Measurements from ENCODE around the gene NUP133.

The NUP133 gene

DNA sequence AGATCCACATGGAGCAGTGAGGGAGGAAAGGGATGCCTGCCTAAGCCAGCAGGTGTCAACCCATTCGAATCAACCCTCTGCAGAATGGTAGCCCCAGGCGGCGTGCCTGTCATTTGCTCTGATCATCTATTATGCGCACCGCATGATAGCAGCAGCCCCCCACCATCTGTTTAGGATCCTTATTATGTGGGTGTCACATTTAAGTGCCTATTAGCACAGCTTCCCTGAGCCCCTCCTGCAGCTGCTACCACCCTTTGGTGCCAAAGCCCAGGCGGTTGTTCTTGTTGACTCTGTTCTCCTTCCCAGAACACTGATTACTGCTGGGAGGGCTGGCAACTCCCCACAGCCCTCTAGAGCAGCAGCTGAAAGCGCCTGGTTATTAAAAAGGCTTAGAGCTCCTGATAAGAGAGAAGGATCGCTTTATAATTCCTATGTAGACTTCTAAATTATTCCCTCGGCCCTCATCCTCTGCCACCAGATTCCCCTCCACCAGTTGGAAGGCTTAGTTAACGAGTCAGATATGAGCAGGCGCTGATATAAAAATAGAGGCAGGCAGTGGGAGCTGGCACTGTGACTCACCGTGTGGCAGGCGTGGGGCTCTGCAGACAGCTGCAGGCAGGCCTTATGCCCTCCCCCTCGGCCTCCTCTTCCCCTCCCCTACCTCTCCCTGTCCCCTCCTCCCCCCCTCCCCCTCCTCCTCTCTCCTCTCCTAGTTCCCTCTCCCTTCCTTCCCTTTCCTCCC is 97.3 kb downstream of the NUP133 start:
- Histone ChIP-seq H3K27ac (ENCODE audit: low read length, poor library complexity, severe bottlenecking) (no peak overlapping the region), H2BK5ac (ENCODE audit: low read depth, low read length, poor library complexity, severe bottlenecking) (no peak overlapping the region)

DNA sequence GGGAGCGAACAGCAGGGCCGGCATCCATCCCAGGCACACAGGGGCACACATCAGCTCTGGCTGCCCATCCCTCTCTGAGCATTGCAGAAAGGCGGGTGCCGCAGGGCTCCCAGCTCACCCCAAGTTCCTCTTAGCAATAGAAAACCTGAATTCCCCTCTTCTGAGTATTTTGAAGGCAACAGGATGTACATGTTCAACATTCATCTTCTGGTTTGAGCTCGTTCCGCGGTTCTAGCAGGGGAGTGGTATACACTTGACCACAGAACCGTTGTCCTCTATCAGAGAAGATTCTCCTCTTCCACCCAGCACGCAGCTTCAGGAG is 97.8 kb downstream of the NUP133 start:
- Histone ChIP-seq H2BK120ac (ENCODE audit: low read depth, low read length) (no peak overlapping the region), H2BK15ac (ENCODE audit: low read depth, poor library complexity, severe bottlenecking) (no peak overlapping the region), H3K14ac (ENCODE audit: low read length in 2 of 2) (no peak overlapping the region), H3K36me3 (ENCODE audit: control insufficient read depth in 1 of 2, insufficient read depth in 2 of 2, low read depth in 1 of 2, low read length in 2 of 2) (no peaks in the 10 kb centered on the region), H2BK5ac (ENCODE audit: low read depth, low read length, poor library complexity, severe bottlenecking) (no peak overlapping the region), H3K27ac (ENCODE audit: low read length, poor library complexity, severe bottlenecking) (no peak overlapping the region), H2BK12ac (ENCODE audit: low read length in 2 of 2) (no peak overlapping the region), H3K9me3 (ENCODE audit: control insufficient read depth, low read length) (no peaks in the 10 kb centered on the region), H2AFZ (ENCODE audit: low read depth, low read length) (no peak overlapping the region), H3K79me1 (replicated peaks; ENCODE audit: low read length, poor library complexity, severe bottlenecking) (no peaks in the 10 kb centered on the region), H4K8ac (ENCODE audit: low read length) (no peak overlapping the region), H2AK5ac (ENCODE audit: low read length, severe bottlenecking) (no peak overlapping the region), H3K4me1 (ENCODE audit: control insufficient read depth, insufficient read depth, low read depth, low read length) (peaks cover 22% of the 10 kb centered on the region), H3K23ac (ENCODE audit: low read length in 2 of 2) (no peak overlapping the region), H3K4me2 (ENCODE audit: low read length, poor library complexity, severe bottlenecking) (no peak overlapping the region), H3K9ac (ENCODE audit: low read length) (no peak overlapping the region), H4K91ac (ENCODE audit: low read length) (no peak overlapping the region), H3K4ac (ENCODE audit: low read depth in 1 of 2, low read length in 2 of 2) (no peak overlapping the region), H3K18ac (ENCODE audit: low read depth in 1 of 2, low read length in 2 of 2) (no peak overlapping the region), H3K27me3 (ENCODE audit: control insufficient read depth in 1 of 2, insufficient read depth in 1 of 2, low read length in 2 of 2) (peaks cover 44 to 64% of the 10 kb centered on the region in 2 experiments), H3K4me3 (ENCODE audit: insufficient read depth in 1 of 2, low read depth in 1 of 2, low read length in 2 of 2) (no peak overlapping the region)
- DNase-seq: no peak
- WGBS: 75% methylated on average over 7 of the region's 9 CpGs

More for the DNA sequence above, 97.3 kb downstream of the NUP133 start:
- Histone ChIP-seq H3K14ac (ENCODE audit: low read length in 2 of 2) (peak overlapping the region in 1 of 2 experiments; percentile 18), H2BK120ac (ENCODE audit: low read depth, low read length) (no peak overlapping the region), H3K79me1 (replicated peaks; ENCODE audit: low read length, poor library complexity, severe bottlenecking) (no peaks in the 10 kb centered on the region), H3K9ac (ENCODE audit: low read length) (no peak overlapping the region), H3K36me3 (ENCODE audit: control insufficient read depth in 1 of 2, insufficient read depth in 2 of 2, low read depth in 1 of 2, low read length in 2 of 2) (no peaks in the 10 kb centered on the region), H4K8ac (ENCODE audit: low read length) (no peak overlapping the region), H2BK12ac (ENCODE audit: low read length in 2 of 2) (no peak overlapping the region), H3K4me2 (ENCODE audit: low read length, poor library complexity, severe bottlenecking) (no peak overlapping the region), H2AK5ac (ENCODE audit: low read length, severe bottlenecking) (no peak overlapping the region), H4K91ac (ENCODE audit: low read length) (no peak overlapping the region), H3K27me3 (ENCODE audit: control insufficient read depth in 1 of 2, insufficient read depth in 1 of 2, low read length in 2 of 2) (peaks cover 39 to 61% of the 10 kb centered on the region in 2 experiments), H3K18ac (ENCODE audit: low read depth in 1 of 2, low read length in 2 of 2) (no peak overlapping the region), H3K23ac (ENCODE audit: low read length in 2 of 2) (no peak overlapping the region), H3K4me1 (ENCODE audit: control insufficient read depth, insufficient read depth, low read depth, low read length) (peaks cover 22% of the 10 kb centered on the region), H2BK15ac (ENCODE audit: low read depth, poor library complexity, severe bottlenecking) (no peak overlapping the region), H2AFZ (ENCODE audit: low read depth, low read length) (no peak overlapping the region), H3K4ac (ENCODE audit: low read depth in 1 of 2, low read length in 2 of 2) (no peak overlapping the region), H3K4me3 (ENCODE audit: insufficient read depth in 1 of 2, low read depth in 1 of 2, low read length in 2 of 2) (no peak overlapping the region), H3K9me3 (ENCODE audit: control insufficient read depth, low read length) (no peaks in the 10 kb centered on the region)
- 16% methylated on average over 10 of the region's 14 CpGs for WGBS
- peak; percentile 60 for DNase-seq

DNA sequence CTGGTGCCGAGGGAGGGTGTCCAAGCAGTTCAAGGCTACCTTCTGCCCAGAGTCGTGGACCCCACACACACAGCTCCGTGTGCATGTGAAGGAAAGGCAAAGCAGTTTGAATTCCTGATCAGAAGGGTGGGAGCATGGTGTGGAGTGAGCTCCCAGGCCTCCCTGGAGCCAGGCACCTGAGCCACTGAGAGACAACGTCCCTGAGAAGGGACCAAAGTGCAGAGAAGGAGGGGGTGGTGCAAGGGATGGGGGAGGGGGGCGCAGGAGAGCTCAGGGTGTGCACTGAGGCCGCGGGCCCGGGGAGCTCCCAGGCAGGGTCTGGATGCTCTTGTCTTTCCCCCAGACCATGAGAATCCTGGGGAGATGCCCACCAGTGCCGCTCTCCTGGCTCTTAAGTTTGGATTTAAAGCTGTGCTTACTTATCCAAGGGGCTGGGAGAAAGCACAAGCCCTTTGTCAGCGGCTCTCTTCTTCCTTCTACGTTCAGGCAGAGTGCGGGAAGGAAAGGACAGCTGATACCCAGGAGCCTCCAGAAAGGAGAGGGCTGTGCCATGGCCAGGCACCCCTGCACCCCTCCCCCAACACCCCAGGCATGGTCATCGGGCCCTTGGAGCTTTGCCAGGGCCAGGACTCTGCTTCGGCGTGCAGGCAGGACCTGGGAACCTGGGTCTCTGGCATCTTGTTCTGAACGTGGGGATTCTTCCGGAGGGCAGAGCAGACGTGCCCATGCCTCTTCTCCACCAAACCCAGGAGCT is 98.3 kb downstream of the NUP133 start:
- Histone ChIP-seq H3K27ac (ENCODE audit: low read length, poor library complexity, severe bottlenecking) (no peak overlapping the region), H3K27me3 (ENCODE audit: control insufficient read depth in 1 of 2, insufficient read depth in 1 of 2, low read length in 2 of 2) (peaks cover 44 to 67% of the 10 kb centered on the region in 2 experiments), H3K4me1 (ENCODE audit: control insufficient read depth, insufficient read depth, low read depth, low read length) (peaks cover 22% of the 10 kb centered on the region), H2AFZ (ENCODE audit: low read depth, low read length) (no peak overlapping the region), H3K79me1 (replicated peaks; ENCODE audit: low read length, poor library complexity, severe bottlenecking) (no peaks in the 10 kb centered on the region), H4K91ac (ENCODE audit: low read length) (no peak overlapping the region), H3K4me2 (ENCODE audit: low read length, poor library complexity, severe bottlenecking) (no peak overlapping the region), H4K8ac (ENCODE audit: low read length) (no peak overlapping the region), H2BK120ac (ENCODE audit: low read depth, low read length) (no peak overlapping the region), H3K4ac (ENCODE audit: low read depth in 1 of 2, low read length in 2 of 2) (no peak overlapping the region), H3K23ac (ENCODE audit: low read length in 2 of 2) (no peak overlapping the region), H2BK15ac (ENCODE audit: low read depth, poor library complexity, severe bottlenecking) (no peak overlapping the region), H3K9me3 (ENCODE audit: control insufficient read depth, low read length) (no peaks in the 10 kb centered on the region), H2BK12ac (ENCODE audit: low read length in 2 of 2) (no peak overlapping the region), H3K18ac (ENCODE audit: low read depth in 1 of 2, low read length in 2 of 2) (no peak overlapping the region), H3K9ac (ENCODE audit: low read length) (no peak overlapping the region), H3K36me3 (ENCODE audit: control insufficient read depth in 1 of 2, insufficient read depth in 2 of 2, low read depth in 1 of 2, low read length in 2 of 2) (no peaks in the 10 kb centered on the region), H2BK5ac (ENCODE audit: low read depth, low read length, poor library complexity, severe bottlenecking) (no peak overlapping the region), H2AK5ac (ENCODE audit: low read length, severe bottlenecking) (no peak overlapping the region), H3K4me3 (ENCODE audit: insufficient read depth in 1 of 2, low read depth in 1 of 2, low read length in 2 of 2) (no peak overlapping the region), H3K14ac (ENCODE audit: low read length in 2 of 2) (no peak overlapping the region)
- DNase-seq: no peak
- 73% methylated on average over 18 of the region's 18 CpGs for WGBS

DNA sequence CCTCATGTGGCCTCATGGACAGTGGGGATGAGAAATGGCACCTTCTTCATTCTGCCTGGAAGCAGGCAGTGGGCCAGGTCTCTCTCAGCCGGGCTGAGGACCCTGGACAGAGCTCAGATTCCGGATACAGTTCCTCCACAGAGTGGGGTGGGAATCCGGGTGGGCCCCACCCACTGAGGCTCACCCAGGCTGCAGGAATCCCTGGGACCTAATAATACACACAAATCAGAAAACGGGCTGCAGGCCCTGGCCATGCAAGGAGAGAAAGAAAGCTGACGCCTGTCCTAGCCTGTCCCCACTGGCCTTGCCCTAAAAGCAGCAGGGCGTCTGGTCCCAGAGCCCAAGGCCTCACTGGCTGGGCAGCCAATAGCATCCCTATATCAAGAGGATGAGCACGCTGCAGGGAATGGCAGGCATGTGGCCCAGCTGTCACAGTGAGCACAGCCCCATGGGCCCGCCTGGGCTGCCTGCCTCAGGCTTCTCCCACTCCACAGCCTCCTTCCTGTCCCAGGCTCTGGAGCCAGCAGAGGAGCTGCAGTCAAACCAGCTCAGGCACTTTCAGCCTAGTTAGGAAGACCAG is 99.6 kb downstream of the NUP133 start:
- no peak overlapping the region for H3K9ac ChIP-seq (ENCODE audit: low read length)
- H3K4ac ChIP-seq (ENCODE audit: low read depth in 1 of 2, low read length in 2 of 2): no peak overlapping the region
- H3K4me1 ChIP-seq (ENCODE audit: control insufficient read depth, insufficient read depth, low read depth, low read length): peaks cover 22% of the 10 kb centered on the region
- 58% methylated on average over 8 of the region's 8 CpGs for WGBS
- no peak overlapping the region for H2BK120ac ChIP-seq (ENCODE audit: low read depth, low read length)
- H3K36me3 ChIP-seq (ENCODE audit: control insufficient read depth in 1 of 2, insufficient read depth in 2 of 2, low read depth in 1 of 2, low read length in 2 of 2): no peaks in the 10 kb centered on the region
- no peak overlapping the region for H4K91ac ChIP-seq (ENCODE audit: low read length)
- H2BK5ac ChIP-seq (ENCODE audit: low read depth, low read length, poor library complexity, severe bottlenecking): no peak overlapping the region
- H3K4me3 ChIP-seq (ENCODE audit: insufficient read depth in 1 of 2, low read depth in 1 of 2, low read length in 2 of 2): no peak overlapping the region
- H3K14ac ChIP-seq (ENCODE audit: low read length in 2 of 2): no peak overlapping the region
- H2AK5ac ChIP-seq (ENCODE audit: low read length, severe bottlenecking): no peak overlapping the region
- H3K23ac ChIP-seq (ENCODE audit: low read length in 2 of 2): no peak overlapping the region
- H4K8ac ChIP-seq (ENCODE audit: low read length): no peak overlapping the region
- H2BK12ac ChIP-seq (ENCODE audit: low read length in 2 of 2): no peak overlapping the region
- H2BK15ac ChIP-seq (ENCODE audit: low read depth, poor library complexity, severe bottlenecking): no peak overlapping the region
- H3K27me3 ChIP-seq (ENCODE audit: control insufficient read depth in 1 of 2, insufficient read depth in 1 of 2, low read length in 2 of 2): peaks cover 49 to 73% of the 10 kb centered on the region in 2 experiments
- no peak overlapping the region for H2AFZ ChIP-seq (ENCODE audit: low read depth, low read length)
- no peak overlapping the region for H3K4me2 ChIP-seq (ENCODE audit: low read length, poor library complexity, severe bottlenecking)
- H3K9me3 ChIP-seq (ENCODE audit: control insufficient read depth, low read length): no peaks in the 10 kb centered on the region
- DNase-seq: peak; percentile 16
- no peak overlapping the region for H3K18ac ChIP-seq (ENCODE audit: low read depth in 1 of 2, low read length in 2 of 2)
- H3K27ac ChIP-seq (ENCODE audit: low read length, poor library complexity, severe bottlenecking): no peak overlapping the region
- no peaks in the 10 kb centered on the region for H3K79me1 ChIP-seq (replicated peaks; ENCODE audit: low read length, poor library complexity, severe bottlenecking)
